AG08395 (cell line): ENCODE data around the gene PTPMT1.
"Not testable (repeated sequence)": the region's sequence is repeated elsewhere in the genome, so short reads cannot be mapped to it uniquely, and the experiment has no call there.

Experiments used
- DNase-seq: peaks from one replicate; pipeline ENCODE4 v3.0.0; 2012; ENCODE audit warnings: mixed read lengths, low spot score

PTPMT1 gene

DNA sequence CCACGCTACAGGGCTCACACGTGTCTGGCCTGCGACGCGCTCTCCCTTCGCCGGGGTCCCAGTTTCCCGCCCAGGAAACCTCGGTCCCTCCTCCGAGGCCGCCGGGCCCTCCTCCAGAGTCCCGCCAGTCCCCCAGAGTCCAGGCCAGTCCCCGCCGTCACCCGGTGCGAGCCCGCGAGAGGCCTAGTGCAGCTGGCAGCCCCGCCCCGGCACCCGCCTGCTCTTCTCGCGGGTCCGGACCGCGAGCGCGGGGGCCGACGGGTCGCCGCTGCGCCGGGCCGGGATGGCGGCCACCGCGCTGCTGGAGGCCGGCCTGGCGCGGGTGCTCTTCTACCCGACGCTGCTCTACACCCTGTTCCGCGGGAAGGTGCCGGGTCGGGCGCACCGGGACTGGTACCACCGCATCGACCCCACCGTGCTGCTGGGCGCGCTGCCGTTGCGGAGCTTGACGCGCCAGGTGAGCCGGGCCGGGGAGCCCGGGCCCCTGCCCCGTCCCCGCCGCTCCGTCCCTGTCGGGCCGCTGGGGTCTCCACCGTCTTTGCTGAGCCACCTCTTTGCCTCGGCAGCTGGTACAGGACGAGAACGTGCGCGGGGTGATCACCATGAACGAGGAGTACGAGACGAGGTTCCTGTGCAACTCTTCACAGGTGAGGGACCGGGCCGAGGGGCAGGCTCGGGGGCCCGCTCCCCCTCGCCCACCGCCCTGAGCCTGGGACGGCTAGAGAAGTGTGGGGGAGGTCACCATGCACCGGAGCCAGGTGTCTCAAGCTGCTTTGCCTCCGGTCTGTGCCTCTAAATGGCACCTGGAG, at the start of gene PTPMT1:
PTPMT1 (plus strand) TSS at position 260 of the 809 bp plus-strand sequence; CDS start at position 284, 24 bp downstream.
- DNase-seq = peak; percentile 86

- no peak for DNase-seq
These were observed 49.2 kb upstream of the PTPMT1 start for GRCh38 chr11:47516155-47516554.

GRCh38 chr11:47516984-47517853, 48.2 kb upstream of the PTPMT1 start:
- DNase-seq = no peak

DNA sequence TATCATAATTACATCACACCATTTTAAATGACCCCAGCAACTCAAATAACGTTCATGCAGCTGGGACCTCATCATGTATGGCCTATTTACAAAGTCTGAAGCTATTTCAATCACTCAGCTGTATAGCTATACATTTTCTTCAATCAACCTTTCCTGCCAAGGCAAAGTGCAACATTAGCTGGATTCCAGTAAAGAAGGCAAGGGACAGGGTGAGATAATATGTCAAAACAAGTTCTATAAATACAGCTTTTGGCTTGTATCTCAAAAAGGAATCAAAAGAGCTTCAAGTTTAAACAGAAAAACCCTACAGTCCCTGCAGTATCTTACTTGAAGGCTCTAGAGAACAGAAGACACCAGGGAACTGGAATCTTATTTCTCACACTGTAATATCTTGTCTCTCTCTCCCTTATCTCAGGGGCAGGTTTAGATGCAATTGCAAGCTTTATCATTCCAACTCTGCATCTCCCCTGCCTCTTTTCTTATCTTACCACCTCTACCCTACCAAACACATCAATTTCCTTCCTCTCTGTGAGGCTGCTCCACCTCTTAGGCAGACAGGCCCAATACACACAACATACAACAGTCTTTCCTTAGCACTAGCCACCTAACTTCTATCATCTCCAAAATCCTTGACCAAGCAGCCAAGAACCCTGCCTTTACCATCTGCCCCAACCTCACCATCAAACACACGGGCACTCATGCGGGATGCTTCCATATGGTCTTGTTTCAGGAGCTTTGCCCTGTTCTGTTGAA, 47.0 kb upstream of the PTPMT1 start:
- DNase-seq = no peak

DNA sequence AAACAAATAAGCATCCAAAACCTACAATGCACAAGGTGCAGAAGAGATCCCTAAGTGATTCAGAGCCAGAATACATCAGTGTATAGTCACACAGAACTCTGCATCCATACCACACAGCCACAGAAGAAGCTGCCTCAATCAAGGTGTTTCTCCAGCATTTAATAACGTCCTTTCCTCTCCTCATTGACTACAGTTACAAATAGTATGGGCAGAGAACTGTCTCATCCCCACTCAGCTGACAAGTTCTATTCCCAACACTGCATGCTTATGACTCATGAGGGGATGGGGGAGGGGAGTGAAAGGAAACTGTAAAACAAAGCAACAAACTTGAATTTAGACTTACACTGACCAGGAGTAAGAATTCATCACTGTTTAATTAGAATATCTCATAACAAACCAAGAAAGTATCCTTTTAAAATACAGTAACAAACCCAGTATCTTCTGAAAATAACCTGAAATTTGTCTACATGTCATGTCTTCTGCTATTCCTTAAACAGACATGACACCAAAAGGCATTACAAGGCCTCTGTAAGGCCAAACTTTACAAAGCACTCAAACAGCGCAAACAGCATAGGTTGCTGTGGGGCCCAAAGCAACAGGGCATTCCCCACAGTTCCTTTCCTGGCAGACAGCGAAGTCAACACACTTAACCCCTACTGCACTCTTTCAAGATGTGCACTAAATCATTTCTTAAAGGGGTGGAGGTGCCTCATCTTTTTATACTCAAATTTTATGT, 41.7 kb upstream of the PTPMT1 start:
- DNase-seq = peak; percentile 73

GRCh38 chr11:47524291-47524874, 41.0 kb upstream of the PTPMT1 start:
- peak; percentile 20 for DNase-seq

DNA sequence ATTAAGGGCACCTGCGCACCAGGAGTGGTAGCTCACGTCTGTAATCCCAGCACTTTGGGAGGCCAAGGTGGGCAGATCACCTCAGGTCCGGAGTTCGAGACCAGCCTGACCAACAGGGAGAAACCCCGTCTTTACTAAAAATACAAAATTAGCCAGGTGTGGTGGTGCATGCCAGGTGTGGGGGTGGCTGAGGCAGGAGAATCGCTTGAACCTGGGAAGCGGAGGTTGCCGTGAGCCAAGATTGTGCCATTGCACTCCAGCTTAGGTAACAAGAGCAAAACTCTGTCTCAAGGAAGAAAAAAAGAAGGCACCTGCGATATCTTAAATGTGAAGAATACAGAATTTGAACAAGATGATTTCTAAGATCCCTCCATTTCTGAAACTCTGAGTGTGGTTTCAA, 39.4 kb upstream of the PTPMT1 start:
- DNase-seq = not testable (repeated sequence)

GRCh38 chr11:47527186-47527585, 38.2 kb upstream of the PTPMT1 start:
- DNase-seq = no peak

GRCh38 chr11:47529951-47530350, 35.4 kb upstream of the PTPMT1 start:
- DNase-seq = no peak

- DNase-seq = not testable (repeated sequence)
These were observed 34.7 kb upstream of the PTPMT1 start for GRCh38 chr11:47530721-47531120.

GRCh38 chr11:47531666-47532065, 33.7 kb upstream of the PTPMT1 start:
- DNase-seq = no peak

DNA sequence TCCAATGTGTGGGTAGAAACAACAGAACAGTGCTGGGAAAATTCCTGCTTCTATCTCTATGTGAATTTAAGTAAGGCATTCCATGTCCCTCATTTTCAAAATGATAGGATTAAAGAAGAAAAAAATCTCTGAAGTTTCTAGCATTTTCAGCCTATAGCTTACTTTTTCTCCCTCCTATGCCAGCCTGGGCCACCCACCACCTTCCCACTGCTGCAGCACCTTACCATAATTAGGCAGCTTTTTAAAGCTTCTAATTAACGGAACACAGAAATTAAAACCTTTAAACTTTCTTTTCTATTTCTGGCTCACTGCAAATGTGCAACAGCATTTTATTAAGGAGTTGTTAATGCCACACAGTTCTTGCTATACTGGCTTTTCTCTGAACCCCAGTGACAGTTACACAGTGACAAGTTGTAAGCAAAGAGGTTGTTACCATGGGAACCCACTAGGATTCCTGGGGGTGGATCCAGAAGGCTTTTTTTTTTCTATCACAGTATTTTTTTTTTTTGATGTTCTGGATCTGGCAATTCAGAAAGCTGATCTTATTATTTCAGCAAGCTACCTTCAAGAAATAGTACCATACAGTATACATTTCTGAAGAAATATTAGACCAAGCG, 32.7 kb upstream of the PTPMT1 start:
- no peak for DNase-seq

- DNase-seq = peak; percentile 54
These were observed 31.7 kb upstream of the PTPMT1 start for GRCh38 chr11:47533690-47534151.

GRCh38 chr11:47534704-47535251, 30.6 kb upstream of the PTPMT1 start:
- no peak for DNase-seq

DNA sequence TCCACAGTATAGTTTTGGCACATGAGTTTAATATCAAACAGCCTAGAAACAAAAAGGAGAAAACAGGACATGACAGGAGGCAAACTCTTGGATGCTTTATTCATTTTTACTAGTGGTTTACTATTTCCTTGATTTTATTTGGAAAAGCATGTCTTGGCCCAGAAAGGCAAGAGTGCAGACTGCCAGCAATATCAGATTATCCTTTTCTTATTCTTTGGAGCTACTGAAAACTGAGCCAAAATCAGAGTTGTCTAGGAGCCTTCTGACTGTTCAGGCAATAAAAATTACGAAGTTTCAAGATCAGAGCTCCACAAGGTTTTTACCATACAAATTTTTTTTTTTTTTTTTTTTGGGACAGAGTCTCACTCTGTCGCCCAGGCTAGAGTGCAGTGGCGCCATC, 28.5 kb upstream of the PTPMT1 start:
- no peak for DNase-seq

GRCh38 chr11:47538741-47539565, 26.4 kb upstream of the PTPMT1 start:
- DNase-seq = no peak

DNA sequence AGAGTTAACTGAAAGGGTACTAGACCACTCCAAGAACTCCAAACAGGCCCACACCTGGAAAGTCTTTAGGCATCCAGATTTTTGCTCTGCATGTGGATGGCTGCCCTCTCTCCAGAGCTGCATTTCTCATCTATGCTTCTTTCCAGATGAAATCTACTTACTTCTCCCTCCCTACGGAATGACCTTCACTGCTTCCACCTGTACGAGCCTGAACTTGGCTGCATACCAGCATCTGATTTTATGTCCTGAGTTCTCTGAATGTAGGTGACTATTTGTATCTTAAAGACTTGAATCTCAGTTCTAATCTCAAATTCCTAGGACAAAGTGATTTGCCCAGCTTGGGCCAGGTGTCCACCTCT, 25.7 kb upstream of the PTPMT1 start:
- DNase-seq = no peak

DNA sequence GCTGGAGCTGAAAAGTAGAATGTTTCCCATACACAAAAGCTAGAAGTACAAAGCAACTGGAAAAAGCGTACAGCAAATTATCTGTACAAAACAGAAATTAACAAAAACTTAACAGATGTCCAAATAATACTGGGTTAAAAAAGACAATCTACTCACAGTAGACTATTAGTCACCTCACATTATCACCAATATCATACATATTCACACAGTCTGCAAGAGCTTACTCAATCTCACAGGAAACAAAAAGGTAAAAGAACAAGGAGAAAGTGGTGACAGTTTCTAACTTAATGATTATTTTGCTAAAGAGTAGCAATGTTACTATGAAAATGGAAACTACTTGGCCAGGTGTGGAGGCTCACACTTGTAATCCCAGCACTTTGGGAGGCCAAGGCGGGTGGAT, 24.3 kb upstream of the PTPMT1 start:
- no peak for DNase-seq

DNA sequence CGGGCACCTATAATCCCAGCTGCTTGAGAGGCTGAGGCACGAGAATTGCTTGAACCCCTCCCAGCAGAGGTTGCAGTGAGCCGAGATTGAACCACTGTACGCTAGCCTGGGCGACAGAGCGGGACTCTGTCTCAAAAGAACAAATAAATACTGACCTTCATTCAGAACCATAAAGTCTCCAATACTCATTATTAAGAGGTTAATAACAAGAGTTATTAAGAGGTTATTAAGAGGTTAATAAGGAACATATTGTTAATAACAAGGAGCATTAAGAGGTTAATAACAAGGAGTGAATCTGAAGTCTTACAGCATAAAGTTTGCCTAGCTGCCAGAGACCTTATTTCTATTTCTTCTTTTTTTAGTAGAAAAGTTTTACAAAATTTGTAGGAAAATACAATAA, 20.1 kb upstream of the PTPMT1 start:
- DNase-seq = no peak

DNA sequence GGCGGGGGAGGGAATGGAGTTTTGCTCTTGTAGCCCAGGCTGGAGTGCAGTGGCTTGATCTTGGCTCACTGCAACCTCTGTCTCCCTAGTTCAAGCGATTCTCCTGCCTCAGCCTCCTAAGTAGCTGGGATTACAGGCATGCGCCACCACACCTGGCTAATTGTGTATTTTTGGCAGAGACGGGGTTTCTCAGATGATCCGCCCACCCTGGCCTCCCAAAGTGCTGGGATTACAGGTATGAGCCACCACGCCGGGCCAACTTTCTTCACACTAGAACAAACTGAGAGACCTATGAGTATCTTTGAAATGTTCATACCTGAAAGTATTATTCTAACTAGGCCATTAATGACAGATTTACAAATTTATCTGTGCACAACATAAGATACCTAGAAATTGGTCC, 19.1 kb upstream of the PTPMT1 start:
- DNase-seq = not testable (repeated sequence)
